GM19099 (cell line): Measurements from ENCODE around the gene CLEC16A.

Experiments
- POLR2A ChIP-seq: IDR thresholded peaks from 3 replicates; pipeline ENCODE4 v1.6.1; 2011; ENCODE audit warnings: low read depth; ENCODE audit not compliant: insufficient read length; ENCODE audit errors: extremely low read depth

Gene CLEC16A

DNA sequence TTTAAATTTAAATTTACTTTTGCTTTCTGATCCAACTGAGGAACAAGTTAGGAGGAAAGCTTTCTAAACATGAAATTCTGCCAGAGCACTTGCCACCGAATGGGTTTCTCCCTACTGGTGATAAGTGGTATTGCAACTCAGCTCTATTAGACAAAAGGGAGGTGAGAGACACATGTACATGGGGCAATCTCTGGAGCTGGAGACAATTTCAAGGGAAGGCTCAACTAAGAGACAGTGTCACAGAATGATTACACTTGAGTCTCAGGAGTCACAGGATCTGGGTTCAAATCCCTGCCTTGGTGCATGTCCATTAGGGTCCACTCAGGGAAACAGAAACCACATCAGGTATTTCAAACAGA, 274.2 kb downstream of the CLEC16A start:
- no peak for TF ChIP-seq POLR2A

DNA sequence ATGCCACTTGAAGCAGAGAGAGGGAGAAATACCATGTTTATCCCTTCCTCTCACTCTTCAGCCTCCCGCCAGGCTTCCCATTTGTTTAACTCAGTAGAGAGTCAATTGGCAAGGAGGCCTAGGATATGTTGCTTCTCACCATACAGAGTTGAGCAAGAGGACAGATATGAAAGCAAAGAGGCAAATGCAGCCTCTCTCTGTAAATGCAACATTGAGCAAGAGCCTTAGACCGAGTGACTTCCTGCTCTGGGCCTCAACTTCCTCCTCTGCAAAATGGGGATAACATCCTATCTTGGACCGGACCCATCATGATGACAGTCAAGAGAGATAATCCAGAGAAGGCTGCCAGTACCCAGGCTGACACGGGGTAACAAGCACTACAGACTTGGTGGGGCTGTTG, 274.8 kb downstream of the CLEC16A start:
- no peak for TF ChIP-seq POLR2A

DNA sequence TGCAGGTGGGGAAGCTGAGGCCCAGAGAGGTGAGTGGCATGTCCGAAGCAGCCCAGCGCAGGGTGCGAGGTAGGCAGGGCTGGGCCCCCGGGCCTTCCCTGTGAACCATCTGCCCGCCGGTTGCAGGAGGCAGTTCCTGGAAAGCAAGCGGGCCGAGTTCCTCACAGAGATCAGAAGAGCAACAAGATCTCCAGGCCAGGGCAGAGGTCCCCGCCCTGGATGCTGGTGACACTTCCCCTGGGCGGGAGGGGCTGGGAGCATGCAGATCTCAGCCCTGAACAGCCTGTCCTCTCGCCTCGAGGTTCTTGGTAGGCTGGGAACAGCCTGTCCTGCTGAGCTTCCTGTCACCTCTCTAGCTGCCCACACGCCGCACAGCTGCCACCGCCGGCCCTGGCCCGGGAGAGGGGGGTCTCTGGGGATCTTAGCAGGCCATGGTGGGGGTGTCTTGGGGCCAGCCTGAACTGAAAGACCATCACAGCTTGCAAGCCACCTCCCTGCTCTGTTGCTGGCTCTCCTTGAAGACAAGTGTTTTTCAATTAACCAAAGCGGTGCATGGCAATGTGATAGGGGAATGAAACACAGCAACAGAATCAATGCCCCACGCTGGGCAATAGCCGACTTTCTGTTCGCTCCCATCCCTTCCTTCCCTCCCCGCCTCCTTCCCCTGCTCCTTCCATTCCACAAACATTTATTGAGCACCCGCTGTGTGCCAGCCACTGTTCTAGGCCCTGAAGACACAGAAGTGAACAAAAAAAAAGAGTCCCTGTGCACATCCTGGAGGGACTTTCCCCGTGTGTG, 279.9 kb downstream of the CLEC16A start:
- peak; percentile 41 for TF ChIP-seq POLR2A

DNA sequence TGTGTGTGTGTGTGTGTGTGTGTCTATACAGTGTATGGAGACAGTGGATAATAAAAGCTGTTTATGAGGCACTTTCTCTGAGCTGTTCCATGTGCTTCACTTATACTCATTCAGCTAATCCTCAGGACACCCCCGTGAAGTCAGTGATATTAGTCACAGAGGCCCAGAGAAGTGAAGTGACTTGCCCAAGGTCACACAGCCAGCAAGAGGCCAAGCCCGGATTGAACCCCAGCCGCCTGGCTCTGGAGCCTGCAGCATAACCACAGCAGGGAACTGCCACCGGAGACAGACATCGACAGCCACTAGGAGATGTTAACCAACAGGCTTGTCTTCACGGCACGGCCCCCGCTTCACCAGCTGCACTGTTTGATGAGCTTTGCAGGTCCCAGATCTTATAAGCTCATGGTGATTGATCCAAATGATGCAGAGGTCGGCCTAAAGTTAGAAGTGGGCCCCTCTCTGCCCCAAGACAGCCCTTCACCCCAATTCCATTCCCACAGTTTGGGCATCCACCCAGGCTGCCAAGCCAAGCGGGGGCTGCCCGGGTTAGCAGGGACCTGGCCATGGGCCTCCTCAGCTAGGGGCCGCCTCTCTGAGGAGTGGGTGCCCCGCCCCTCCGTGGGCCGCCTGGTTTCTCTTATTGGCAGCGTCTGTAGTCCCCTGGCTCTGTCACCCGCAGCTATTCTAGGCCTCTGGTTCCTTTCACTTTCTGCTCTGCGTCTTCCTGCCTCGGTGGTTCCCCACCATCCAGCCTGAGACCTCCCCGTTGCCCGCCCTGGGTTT, 280.7 kb downstream of the CLEC16A start:
- TF ChIP-seq POLR2A = peak; percentile 53

DNA sequence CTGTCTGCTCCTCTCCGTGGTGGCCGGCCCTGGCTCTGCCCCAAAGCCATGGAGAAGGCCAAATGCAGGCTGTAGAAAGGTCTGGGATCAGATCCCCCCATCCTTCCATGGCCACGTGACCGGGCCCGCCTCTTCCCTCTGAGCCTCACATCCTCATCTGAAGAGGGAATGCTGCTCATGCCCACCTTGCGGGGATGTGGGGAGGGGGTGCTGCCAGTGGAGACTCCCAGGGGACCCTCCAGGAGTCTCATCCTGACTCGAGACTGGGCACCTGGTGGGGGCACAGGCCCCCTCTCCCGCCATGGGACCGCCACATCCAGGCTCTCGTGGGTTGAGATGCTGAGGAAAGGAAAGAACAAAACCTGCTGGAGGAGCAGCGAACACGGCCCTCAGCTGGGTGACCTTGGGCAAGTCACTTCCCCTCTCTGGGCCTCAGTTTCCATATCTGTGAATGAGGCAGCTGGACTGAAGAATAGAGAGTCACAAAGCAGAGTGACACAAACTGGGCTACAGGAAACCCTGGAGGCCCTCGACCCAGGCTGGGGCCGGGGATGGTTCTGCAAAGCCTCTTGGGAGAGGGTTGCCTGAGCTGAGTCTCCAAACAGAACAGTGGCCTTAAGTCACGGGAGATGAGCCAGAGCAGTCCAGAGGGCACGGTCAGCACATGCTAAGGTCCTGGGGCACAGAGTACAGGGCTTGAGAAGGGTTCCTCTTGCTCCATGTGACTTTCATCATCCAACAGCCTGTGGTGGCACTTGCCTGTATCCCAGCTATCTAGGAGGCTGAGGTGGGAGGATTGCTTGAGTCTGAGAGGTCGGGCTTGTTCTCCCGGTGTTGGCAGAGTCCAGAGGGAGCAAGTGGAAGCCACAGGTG, 281.5 kb downstream of the CLEC16A start:
- peak; percentile 50 for TF ChIP-seq POLR2A

DNA sequence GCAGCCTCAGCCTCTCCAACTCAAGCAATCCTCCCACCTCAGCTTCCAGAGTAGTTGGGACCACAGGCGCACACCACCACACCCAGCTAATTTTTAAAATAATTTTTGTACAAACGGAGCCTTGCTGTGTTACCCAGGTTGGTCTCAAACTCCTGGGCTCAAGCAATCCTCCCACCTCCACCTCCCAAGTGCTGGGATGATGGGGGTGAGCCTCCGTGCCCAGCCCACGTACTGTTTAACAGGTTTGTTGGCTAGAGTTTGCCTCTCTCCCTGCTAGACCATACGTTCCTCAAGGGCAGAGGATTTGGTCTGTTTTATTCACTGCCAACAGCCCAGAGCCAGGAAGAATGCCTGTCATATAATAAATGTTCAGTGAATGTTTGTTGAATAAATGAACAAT, 285.1 kb downstream of the CLEC16A start:
- no peak for TF ChIP-seq POLR2A

DNA sequence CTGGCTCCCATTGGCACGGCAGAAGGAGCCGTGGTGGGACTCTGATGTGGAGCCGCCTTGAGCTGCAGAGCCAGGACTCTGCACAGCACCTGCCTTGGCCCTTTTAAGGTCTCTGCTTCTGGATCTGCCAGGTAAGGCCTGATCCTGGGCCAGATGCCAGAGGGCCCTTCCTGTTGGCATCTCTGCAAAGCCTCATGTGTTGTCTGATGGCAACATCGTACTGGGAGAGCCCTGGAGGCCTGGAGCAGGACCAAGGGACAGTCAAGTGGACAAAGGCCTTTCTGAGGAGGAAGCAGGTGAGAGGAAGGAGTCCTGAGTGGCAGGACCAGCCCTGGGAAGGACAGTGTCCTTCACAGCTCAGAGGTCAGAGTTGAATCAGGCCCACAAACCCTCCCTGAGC, 285.5 kb downstream of the CLEC16A start:
- TF ChIP-seq POLR2A = no peak

DNA sequence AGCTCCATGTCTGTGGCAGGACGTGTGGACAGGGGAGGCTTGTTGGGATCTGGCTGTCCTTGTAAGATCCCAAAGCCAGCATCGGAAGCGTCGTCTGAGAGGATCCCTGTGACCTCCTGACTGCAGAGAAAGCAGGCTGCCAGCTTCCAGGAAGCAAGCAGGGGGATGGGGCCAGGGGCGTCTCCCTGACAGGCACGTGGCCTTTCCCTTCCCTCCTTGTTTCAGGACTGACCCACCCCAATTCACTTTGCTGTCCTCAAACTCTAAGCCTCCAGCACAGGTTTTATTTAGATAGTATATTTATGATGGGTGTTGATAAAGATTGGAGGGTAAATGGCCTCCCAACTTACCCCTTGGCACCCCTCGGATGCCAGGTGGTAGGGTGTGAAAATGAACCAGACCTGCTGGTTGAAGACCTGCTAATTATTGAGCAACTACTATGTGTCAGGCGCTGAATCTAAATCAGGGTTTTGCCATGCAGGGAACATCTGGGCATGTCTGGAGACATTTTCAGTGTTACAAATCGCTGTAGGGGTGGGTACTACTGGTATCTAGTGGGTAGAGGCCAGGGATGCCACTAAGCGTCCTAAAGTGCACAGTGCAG, 287.1 kb downstream of the CLEC16A start:
- TF ChIP-seq POLR2A = no peak
